GM04504 (cell line): ENCODE data around the gene ADCY3.

Experiments used
- DNase-seq: peaks from one replicate; pipeline ENCODE4 v3.0.0-alpha.2; 2012; ENCODE audit warnings: low read depth

ADCY3 gene

DNA sequence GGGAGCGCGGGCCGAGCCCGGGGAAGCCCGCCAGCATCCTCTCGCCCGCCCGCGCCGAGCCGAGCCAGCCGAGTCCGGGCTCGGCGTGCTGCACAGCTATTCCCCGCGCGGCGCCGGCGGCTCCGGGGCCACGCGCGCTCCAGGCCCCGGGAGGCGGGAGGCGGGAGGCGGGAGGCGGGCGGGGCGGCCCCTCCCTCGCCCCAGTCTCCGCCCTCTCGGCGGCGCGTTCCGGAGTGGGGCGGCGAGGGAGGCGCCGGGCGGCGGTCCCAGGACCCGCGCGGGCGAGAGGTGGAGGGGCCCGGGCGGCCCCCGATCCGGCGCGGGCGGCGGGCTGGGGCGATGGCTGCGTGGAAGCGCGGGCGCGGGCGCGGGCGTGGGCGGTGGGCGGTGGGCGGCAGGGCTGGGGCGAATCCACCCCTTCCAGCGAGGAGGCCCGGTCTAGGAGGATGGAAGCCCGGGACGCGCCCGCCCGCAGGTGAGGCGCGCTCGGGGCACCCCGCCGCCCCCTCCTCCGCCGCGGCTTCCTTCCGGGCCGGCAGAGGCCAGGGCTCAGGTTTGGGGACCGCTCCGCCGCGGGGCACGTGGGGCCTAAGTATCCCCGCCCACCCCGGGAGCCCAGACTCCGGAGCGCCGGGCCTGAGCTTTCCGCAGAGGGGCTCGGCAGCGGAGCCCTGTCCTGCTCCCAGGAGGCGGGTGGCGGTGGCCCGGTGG lies at the start of gene ADCY3:
Gene ADCY3 (minus strand): TSS at position 140 of the 711 bp plus-strand sequence. CDS start 1,250 bp downstream, outside the sequence.
- DNase-seq, result no peak

DNA sequence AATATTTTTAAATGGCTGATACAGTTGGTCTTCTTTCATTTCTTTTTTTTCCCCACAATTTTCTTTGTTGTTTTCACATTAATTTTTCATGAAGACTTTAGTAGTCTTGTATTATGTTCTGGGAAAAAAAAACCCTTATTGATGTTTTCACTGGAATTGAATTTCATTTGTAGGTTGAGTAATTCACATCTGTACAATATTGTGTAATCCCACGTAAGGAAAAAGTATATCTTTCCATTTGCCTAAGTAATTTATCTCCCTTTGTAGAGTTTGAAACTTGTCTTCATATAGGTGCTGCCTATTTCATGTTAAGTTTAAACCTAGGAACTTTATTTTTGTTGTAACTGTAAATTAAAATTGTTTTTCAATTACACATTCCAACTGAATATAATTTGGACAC lies 49.7 kb upstream of the ADCY3 start:
- no peak for DNase-seq

DNA sequence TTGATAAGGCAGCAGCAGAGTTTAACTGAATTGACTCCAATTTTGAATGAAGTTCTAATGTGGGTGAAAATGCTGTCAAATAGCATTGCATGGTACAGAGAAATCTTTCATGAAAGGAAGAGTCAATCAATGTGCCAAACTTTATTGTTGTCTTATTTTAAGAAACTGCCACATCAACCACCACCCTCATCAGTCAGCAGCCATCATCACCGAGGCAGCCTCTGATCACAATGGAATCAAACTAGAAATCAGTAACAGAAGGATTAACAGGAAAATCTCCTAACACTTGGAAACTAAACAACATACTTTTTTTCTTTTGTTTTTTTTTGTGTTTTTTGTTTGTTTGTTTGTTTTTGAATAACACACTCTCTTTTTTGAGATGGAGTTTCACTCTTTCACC lies 41.9 kb upstream of the ADCY3 start:
- no peak for DNase-seq

DNA sequence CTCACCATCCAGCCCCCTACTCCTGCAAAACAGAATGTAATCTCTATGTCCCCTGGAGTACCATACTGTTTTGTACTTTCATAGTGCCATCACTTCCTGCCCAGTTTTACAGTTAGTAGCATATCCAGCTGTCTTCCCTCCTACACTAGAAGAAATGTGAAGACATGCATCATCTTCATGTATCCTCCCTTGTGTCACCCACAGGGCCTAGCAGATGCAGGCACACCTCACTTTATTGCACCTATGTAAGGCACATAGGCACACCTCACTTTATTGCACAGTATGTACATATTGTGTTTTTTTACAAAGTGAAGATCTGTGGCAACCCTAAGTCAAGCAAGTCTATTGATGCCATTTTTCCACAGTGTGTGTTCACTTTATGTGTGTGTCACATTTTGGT lies 39.7 kb upstream of the ADCY3 start:
- no peak for DNase-seq

DNA sequence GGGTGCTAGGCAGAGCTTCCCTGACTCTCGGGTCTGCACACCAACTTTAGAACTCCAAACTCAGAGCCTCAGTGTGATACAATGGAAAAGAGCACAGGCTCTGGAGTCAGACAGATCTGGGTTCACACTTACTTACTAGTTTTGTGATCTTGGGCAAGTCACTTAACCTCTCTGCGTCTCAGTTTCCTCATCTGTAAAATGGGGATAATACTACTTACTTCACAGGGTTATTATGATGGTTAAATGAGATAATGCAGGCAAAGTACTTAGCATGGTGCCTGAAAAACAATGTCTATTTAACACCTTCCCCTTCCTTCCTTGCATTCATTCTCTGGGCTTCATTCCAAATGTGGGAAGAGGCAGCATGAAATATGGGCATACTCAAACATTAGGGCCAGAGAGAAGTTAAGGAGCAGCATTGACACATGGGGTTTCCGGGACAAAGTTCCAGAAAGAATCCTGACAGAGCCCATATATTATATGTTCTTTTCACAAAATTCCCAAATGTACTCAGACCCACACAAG lies 38.4 kb upstream of the ADCY3 start:
- no peak for DNase-seq

DNA sequence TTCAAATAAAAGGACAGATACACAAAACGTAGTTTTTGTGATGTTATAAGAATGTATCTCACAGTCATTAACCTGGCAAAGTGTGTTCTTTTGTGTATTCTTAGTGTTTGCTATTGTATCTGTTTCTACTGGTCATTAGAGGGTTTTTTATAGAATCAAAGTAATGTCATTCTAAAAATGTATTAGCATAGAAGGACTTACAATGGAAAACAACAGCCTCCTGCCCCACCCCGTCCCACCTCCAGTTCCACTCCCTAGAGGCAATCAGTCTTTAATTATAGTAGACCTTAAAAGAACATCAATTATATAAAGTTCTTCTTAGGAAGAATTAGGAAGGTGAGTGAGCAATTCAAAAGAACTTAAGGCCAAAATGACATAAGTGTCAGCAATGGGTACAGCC lies 37.9 kb upstream of the ADCY3 start:
- no peak for DNase-seq

DNA sequence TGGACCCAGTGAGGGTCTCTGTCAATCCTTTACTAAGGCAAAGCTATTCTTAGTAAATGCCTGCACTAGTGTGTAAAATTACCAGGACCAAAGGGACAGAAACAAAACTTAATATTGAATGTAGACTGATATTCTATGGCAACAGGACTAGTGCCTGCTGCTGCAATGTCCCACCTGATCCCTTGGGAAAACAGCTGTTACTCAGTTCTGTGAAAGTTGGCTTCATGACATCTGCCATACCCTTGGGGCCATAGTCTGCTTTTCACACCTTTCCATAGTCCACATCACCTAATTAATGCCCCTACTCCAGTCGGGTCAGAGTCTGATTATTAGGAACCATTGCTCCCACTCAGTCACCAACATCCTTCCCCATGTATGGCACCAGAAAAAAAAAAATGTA lies 37.2 kb upstream of the ADCY3 start:
- no peak for DNase-seq

DNA sequence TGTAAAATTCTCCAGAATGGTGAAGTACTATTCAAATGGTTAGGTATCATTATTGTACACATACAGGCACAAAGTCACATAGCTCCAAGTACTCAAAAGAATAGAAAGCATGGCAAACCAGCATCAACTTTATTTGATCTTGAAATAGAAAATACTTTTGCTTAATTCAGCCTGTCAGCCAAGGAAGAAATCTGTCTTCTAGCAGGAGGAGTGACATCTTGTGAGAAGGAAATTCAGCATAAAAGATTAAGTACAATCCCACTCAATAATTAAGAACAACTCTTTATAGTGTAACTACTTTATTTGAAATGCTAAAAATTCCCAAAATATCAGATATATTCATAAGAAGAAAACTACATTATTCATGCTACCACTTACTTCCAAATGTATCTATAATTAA lies 35.9 kb upstream of the ADCY3 start:
- DNase-seq, result no peak

DNA sequence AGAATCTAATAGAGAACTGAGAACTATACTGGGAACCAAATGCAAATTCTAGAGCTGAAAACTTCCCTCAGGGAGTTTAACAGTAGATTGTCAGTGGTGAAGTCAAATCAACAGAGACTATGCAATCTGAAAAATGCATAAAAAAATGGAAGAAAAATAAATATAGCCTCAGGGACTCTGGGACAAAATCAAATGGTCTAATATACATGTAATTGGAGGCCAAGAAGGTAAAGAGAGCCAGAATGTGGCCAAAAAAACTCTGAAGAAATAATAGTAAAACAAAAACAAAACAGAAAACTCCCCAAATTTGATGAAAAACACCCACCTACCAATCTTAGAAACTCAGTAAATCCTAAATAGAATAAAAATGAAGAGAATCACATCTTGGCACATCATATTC lies 35.2 kb upstream of the ADCY3 start:
- DNase-seq, result no peak

DNA sequence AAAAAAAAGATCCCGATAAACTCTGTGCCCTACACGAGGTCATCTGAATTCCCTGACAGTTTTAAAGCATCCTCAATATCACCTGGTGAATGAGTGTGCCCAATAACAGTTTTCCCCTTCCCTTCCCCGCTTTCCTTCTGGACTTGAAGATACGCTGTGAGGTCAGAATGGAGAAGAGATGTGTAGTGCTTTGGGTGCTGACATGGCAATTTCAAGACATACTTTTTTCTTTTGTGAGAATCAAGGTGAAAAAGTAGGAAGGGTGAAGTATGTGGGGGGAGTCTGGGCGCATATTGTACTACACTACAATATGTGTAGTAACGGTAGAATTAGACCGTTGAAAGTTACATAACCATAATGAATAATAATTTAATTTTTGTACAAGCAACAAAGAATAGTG lies 30.1 kb upstream of the ADCY3 start:
- no peak for DNase-seq

DNA sequence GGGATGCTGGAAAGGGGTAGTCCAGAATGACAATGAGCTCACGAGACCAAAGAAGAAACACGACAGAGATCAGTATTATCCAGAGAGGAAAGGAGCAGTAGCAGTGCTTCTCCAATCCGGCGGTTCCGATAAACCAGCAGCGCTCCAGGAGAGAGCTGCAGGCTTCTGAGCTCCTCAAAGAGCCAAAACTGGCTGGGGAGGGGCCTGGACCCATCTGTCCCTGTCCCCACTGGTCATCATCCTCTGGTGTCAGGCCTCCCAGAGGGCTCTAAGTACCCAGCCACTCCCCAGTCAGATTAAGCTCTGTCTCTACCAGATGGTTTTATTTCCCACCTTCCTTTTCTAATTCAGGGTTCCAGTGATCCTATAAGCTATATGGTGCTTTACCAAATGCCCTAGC lies 28.5 kb upstream of the ADCY3 start:
- DNase-seq, result no peak

DNA sequence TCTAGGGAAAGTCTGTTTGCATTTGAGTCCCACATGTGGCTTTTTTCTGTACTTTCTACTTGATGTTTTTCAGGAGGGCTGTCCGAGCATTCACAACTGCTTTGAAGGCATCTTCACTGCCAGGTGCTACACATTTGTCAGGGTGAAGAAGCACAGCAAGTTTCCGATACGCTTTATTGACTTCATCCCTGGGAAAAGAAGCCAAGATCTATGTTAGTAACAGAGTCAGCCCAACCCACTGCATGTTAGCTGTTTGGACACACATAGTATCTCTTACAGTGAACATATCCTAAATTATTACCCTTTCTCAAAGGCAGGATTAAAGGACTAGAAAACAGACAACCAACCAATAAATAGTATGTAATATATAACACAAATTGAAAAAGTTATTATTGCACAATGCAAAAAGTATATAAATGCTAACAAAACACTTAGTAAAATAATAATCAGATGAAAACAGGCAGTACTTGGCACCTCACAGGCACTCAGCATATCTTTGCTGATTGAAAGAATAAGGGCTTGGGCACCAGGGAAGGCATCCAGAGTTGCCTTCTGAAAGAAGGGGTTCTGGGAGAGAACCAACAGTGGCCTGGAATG lies 27.6 kb upstream of the ADCY3 start:
- DNase-seq, result no peak

DNA sequence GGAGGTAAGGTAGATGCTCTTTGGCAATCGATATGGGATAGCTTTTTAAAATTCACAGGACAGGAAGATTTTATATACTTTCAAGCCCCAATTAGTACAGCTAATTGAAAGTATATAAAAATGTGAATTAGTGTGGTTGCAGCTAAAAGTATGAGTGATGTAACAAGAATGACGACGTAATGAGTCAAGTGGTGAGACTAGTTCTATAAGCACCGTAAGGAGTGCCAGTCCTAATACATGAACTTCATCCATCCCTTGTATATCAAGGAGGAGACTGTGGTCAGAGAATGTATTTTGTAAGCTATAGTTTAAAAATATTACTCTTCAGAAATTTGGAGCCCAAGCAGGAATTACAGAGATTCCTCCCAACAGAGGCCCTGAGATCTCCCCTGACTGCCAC lies 25.9 kb upstream of the ADCY3 start:
- no peak for DNase-seq

DNA sequence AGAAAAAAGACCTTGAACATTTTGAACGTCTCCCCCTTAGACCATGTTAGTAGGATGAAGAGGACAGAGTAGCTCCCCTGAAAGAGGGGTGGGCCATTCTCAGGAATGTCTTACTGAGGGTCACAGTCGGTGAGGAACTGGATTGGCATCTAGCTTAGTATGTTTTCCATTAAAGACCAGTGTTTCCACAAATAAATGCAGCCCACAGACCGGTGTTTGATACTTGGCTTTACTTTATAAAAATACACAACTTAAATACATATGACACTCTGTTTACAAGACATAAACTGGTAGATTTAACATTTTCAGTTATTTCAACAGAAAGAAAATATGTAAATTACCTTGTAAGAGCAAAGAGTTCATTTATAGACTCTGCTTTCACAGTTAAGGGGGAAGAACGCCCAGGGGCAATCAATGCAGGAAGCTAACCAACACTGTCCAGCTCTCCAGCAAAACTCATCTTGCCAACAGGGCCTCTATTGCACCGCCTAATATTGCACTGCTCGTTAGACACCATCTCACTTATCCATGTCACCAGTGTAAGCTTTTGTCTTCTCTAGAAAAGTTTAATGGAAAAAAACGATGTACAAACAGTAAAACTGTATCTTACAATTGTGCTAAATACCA lies 23.5 kb upstream of the ADCY3 start:
- no peak for DNase-seq

DNA sequence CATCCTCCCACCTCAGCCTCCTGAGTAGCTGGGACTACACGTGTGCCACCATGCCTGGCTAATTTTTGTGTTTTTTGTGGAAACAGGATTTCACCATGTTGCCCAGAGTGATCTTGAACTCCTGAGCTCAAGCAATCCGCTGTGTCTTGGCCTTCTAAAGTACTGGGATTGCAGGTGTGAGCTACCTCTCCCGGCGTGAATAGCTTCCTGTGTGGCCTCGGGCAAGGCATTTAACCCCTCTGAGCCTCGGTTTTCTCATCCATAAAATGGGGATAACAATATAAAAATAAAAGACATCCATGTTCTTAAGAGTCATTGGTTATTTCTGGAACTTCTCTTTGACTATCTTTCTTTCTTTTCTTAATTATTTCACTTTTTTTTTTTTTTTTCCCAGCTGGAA lies 19.3 kb upstream of the ADCY3 start:
- no peak for DNase-seq

DNA sequence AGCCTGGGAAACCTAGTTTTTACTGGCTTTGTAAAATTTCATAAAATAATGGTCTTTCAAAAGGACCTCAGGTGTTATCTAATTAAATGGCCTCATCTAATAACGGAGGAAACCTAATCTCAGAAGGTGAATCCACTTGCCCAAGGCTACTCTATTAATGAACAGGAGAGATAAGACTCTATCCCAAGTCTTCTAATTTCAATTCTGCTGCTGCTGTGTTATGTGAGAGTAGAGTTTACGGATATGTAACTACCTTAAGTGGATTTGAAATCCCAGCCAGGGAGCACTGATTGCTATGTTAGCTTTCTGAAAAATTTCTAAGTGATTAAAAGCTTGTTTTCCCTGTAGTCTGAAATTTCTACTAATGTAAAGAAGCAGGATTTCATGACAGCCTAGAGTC lies 17.2 kb upstream of the ADCY3 start:
- no peak for DNase-seq

DNA sequence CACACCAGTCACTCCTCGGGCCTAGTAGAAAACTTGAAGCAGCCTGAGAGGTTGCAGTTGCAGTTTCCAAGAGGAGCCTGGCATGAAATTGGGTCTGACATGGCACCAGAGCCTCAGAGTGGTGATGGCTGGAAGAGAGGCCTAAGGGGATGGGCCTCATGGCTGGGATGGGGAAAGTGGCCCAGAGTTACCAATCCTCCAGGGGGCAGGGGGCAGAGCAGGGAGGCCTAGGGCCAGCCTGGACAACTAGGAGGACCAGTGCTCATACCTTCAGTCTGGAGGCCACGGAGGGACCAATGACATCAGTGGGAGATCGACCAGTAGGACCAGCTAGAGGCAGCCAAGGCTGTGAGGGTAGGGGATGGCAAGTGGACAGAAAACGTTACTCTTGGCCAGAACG lies 15.1 kb upstream of the ADCY3 start:
- no peak for DNase-seq

DNA sequence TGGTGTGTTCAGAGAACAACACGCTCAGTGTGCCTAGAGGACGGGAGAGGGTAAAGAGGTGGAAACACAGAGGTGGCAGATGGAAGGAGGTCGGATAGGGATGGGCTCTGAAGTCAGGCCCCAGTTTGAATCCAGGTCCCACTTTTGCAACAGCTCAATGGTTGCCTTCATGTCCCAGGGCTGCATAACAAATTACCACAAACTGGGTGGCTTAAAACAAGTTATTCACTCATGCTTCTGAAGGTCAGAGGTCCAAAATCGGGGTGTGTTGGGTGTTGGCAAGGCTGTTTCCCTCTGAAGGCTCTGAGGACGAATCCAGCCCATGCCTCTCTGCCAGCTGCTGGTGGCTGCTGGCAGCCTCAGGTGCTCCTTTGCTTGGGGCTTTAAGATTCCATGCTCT lies 12.7 kb upstream of the ADCY3 start:
- no peak for DNase-seq

DNA sequence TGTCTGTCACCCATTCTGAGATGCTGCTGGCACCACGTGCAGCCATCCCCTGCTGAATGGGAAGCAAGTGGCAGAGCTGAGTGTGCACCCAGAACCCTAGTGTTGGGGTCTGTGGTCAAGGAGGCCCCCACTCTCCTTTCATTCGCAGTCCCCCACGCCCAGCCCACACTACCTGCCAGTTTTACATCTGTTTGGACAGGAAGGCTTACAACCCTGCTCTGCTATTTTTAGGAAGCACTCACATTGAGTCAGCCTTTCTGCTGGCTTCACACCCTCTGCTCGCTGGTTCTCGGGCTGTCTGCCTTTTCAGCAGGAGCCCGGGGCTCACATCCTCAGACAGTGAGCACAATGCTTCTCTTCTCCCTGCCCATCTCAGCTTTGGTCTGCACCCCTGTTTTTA lies 10.7 kb upstream of the ADCY3 start:
- DNase-seq, result no peak

DNA sequence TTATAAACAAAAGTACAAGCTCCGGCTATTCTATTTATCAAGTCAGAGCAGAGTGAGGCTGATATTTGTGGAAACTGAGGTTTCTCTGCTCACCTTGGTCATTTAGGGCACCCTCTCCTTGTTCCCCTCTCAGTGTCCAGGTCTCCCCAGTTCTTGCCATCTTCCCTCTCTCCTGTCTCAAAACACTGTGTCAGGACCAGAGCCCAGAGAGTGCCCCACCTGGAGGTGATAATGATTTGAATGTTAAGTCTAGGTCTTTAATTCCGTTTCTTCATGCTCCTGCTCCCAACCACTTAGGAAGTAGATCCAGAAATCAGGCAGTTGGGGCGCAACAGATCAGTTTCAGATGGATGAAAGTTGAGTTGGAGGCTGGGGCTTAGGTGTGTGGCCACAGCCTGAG lies 9.2 kb upstream of the ADCY3 start:
- no peak for DNase-seq

DNA sequence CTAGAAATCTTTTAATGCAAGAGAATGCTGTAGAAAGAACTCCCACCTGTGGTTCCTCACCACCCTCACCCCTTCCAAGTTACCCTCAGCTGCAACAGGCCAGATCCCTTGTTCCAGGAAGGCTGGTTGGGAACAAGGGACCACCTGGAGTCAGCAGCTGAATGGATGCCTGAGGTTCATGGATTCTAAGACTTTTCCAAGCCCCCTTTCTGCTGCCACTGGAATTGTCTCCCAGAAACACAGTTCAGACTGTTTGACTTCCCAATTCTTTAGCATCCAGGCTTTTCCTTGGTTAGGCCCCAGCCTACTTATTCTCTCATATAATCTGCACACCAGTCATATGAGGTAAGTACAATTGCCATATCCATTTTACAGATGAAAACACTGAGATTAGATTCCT lies 8.0 kb upstream of the ADCY3 start:
- no peak for DNase-seq

DNA sequence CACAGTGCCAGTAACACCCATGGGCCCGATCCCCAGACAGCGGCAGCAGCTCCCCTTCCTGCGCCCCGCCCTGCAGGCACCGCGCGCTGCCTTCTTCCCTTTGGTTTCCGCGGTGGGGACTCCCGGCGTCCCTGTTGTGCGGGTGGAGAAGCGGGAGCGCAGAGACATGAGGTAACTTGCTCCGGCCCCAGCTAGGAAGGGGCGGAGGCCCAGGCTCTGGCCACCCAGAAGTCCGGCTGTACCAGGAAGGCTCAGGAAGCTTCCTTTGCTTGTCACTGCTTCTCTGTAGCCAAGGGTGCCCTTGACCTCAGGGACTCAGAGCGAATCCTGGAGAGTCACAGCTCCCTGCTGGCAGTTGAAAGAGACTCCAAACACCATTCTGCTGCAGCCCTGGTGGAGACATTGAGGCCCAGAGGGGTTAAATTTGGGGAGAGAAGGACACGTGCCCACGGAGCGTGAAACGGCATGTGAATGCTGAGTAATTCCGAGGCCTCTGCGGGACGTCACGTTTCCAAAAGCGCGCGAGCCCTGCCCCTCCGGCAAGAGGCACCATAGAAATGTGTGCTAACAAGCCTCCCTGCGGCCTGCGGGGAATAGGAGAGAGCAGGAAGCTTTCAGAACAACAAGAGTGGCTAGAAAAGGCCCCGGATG lies 6.7 kb upstream of the ADCY3 start:
- no peak for DNase-seq

DNA sequence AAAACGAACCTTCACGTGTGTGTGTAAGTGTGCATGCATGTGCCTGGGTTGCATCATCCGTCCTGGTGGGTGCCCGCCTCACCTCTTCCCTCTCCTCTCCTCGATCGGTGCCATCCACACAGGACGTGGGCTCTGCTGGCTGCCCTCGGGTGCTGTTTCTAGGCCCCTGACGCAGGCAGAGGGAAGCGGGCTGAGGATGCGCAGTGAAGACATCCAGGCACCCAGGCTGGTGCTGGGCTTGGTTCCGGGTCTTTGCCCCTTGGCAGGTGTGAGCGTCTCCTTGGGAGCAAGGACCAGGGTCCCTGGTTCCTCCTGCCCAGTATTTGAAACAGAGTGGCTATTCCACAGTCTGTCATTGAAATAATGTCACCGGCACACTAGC lies 6.2 kb upstream of the ADCY3 start:
- no peak for DNase-seq
